Mucosa of descending colon (tissue), 3 donors: Measurements from ENCODE around the gene PDE2A. TPM values are rescaled to one million over a fixed set of nuclear protein-coding genes. Genes with fewer than 3 reads are reported as not detected.

Source experiments
- ATAC-seq: fragments of 200-7000 bp; cut with Tn5 transposase; one replicate; pipeline ENCODE4 v1.9.1; 2020; ENCODE audit warnings: mild to moderate bottlenecking, moderate library complexity
- DNase-seq, 3 donors: peaks; one replicate each; pipeline ENCODE4 v3.0.0-alpha.2; 2020
- H3K36me3 ChIP-seq: fragments of 200-600 bp; one replicate; pipeline ENCODE4 v1.8.0; 2021; ENCODE audit warnings: low read depth, mild to moderate bottlenecking
- H3K4me1 ChIP-seq: fragments of 200-600 bp; one replicate; pipeline ENCODE4 v1.8.0; 2021; ENCODE audit warnings: low read depth, mild to moderate bottlenecking
- H3K4me3 ChIP-seq: fragments of 200-600 bp; one replicate; pipeline ENCODE4 v1.8.0; 2021; ENCODE audit warnings: mild to moderate bottlenecking
- H3K9me3 ChIP-seq: fragments of 200-600 bp; one replicate; pipeline ENCODE4 v1.8.0; 2021; ENCODE audit warnings: mild to moderate bottlenecking
- CTCF ChIP-seq: fragments of 200-600 bp; IDR thresholded peaks from one replicate; pipeline ENCODE4 v1.8.0; 2022; ENCODE audit warnings: antibody characterized with exemption, mild to moderate bottlenecking
- intact Hi-C, 2 donors: fragments of 100-400 bp; cut with DNase I in 1 of 2; cut with micrococcal nuclease in 1 of 2; formaldehyde crosslinking; loops; one replicate each; pipeline versions ENCODE4 v1.11.0 to v1.11.1; 2022; cut with DNase I, micrococcal nuclease
- total RNA-seq, 3 donors: library from RNA; stranded (reverse); fragmentation: NEBNext Ultra II Directional in 2 of 3; extraction: Animal tissue kit (Norgen Biotek cat#: 25700) in 2 of 3; gene quantifications; one replicate each; pipeline versions ENCODE4 v1.2.1 to v1.2.4, GENCODE V29; 2021 to 2023
- donor health status: DM: no; HTN: no; CAD: no; lungs with moderate emphysema.
- donor health status: DM: no; HTN: no; CAD: no.
- donor health status: DM: no; HTN: yes; CAD: no.

Gene PDE2A
- total RNA-seq, 3 donors from 2014 or later, result 7.0 to 45.9 (median 9.6) TPM

- no peak for TF ChIP-seq CTCF
- H3K9me3 ChIP-seq, result no peaks in the 10 kb centered on the region
- no peaks in the 10 kb centered on the region for H3K36me3 ChIP-seq
- DNase-seq (no peak), ATAC-seq (no peak)
- H3K4me1 ChIP-seq, result no peaks in the 10 kb centered on the region
- intact Hi-C loops, result no loop called here
- H3K4me3 ChIP-seq, result no peak overlapping the region
Measured at GRCh38 chr11:72701466-72701865, 27.2 kb upstream of the PDE2A start.

GRCh38 chr11:72700146-72700545 is 25.9 kb upstream of the PDE2A start:
- no peak for TF ChIP-seq CTCF
- Histone ChIP-seq H3K9me3 (no peaks in the 10 kb centered on the region), H3K4me3 (no peak overlapping the region), H3K4me1 (no peaks in the 10 kb centered on the region), H3K36me3 (peaks cover 5% of the 10 kb centered on the region)
- DNase-seq, result no peak
- intact Hi-C loops, result no loop called here
- no peak for ATAC-seq

GRCh38 chr11:72697814-72698213 is 23.6 kb upstream of the PDE2A start:
- H3K36me3 ChIP-seq, result peaks cover 17% of the 10 kb centered on the region
- no peak for TF ChIP-seq CTCF
- no peaks in the 10 kb centered on the region for H3K9me3 ChIP-seq
- no peak overlapping the region for H3K4me3 ChIP-seq
- no peak for DNase-seq
- no peaks in the 10 kb centered on the region for H3K4me1 ChIP-seq
- no peak for ATAC-seq
- intact Hi-C loops, result no loop called here

- H3K36me3 ChIP-seq, result peaks cover 20% of the 10 kb centered on the region
- intact Hi-C loops, result no loop called here
- TF ChIP-seq CTCF, result no peak
- no peak overlapping the region for H3K4me3 ChIP-seq
- DNase-seq (no peak), ATAC-seq (peak; percentile 43)
- no peaks in the 10 kb centered on the region for H3K9me3 ChIP-seq
- no peaks in the 10 kb centered on the region for H3K4me1 ChIP-seq
Measured at GRCh38 chr11:72696866-72697700, 22.9 kb upstream of the PDE2A start.

- ATAC-seq, result no peak
- Histone ChIP-seq H3K9me3 (no peaks in the 10 kb centered on the region), H3K4me3 (no peak overlapping the region), H3K4me1 (no peaks in the 10 kb centered on the region), H3K36me3 (peaks cover 23% of the 10 kb centered on the region)
- no peak for DNase-seq
- intact Hi-C loops, result no loop called here
- TF ChIP-seq CTCF, result no peak
Measured at GRCh38 chr11:72695354-72695753, 21.1 kb upstream of the PDE2A start.
